T-helper 17 cell (primary cell): ENCODE measurements around the gene DMRTA2. TPM values are rescaled to one million over a fixed set of nuclear protein-coding genes. Genes with fewer than 3 reads are reported as not detected.

ENCODE experiments used
- ATAC-seq: fragments of 150-1000 bp; cut with Tn5 transposase; 2 replicates; pipeline ENCODE4 v1.10.0; 2021; ENCODE audit warnings: mild to moderate bottlenecking, moderate library complexity
- DNase-seq, 3 donors: peaks; one replicate each; pipeline versions ENCODE4 v3.0.0 to v3.0.0-alpha.2; 2020 to 2021
- H3K9me3 ChIP-seq: one replicate; pipeline ENCODE4 v1.7.0; 2013; ENCODE audit warnings: low read length, mild to moderate bottlenecking; ENCODE audit not compliant: control insufficient read depth, poor library complexity, severe bottlenecking
- H3K27ac Mint-ChIP-seq: one replicate; pipeline ENCODE4 v1.8.0; 2022; ENCODE audit warnings: mild to moderate bottlenecking, moderate library complexity, mixed read lengths
- H3K27me3 Mint-ChIP-seq: one replicate; pipeline ENCODE4 v1.8.0; 2022; ENCODE audit warnings: mixed read lengths
- H3K36me3 Mint-ChIP-seq: one replicate; pipeline ENCODE4 v1.8.0; 2022; ENCODE audit warnings: low read depth, mixed read lengths
- H3K4me1 Mint-ChIP-seq: one replicate; pipeline ENCODE4 v1.8.0; 2022; ENCODE audit warnings: mild to moderate bottlenecking, mixed read lengths
- H3K4me3 Mint-ChIP-seq: one replicate; pipeline ENCODE4 v1.8.0; 2022; ENCODE audit warnings: mild to moderate bottlenecking, moderate library complexity, mixed read lengths
- total RNA-seq, 4 donors: library from RNA in 2 of 4; stranded (reverse) in 2 of 4; gene quantifications; one replicate each; pipeline ENCODE4 v1.2.3 and lab custom pipeline; 2022 to 2026

The DMRTA2 gene
- total RNA-seq, 2 donors from 2014 or later = not detected

GRCh38 chr1:50427818-50428779, 4.9 kb upstream of the DMRTA2 start:
- no peak for DNase-seq
- no peak for ATAC-seq
- Mint-ChIP-seq H3K27me3 (peaks cover 93% of the 10 kb centered on the region), H3K4me1 (peaks cover 26% of the 10 kb centered on the region), H3K27ac (peak overlapping the region; percentile 71), H3K4me3 (peak overlapping the region; percentile 10), H3K36me3 (peaks cover 10% of the 10 kb centered on the region)
- no peaks in the 10 kb centered on the region for H3K9me3 ChIP-seq

GRCh38 chr1:50427086-50427817, 4.0 kb upstream of the DMRTA2 start:
- peaks cover 27% of the 10 kb centered on the region for H3K4me1 Mint-ChIP-seq
- ATAC-seq = no peak
- H3K4me3 Mint-ChIP-seq = no peak overlapping the region

GRCh38 chr1:50426702-50427085, 3.5 kb upstream of the DMRTA2 start:
- H3K36me3 Mint-ChIP-seq = peaks cover 12% of the 10 kb centered on the region
- H3K4me1 Mint-ChIP-seq = peaks cover 32% of the 10 kb centered on the region
- H3K27me3 Mint-ChIP-seq = peaks cover 93% of the 10 kb centered on the region
- no peak for DNase-seq
- no peaks in the 10 kb centered on the region for H3K9me3 ChIP-seq
- H3K27ac Mint-ChIP-seq = no peak overlapping the region
- H3K4me3 Mint-ChIP-seq = no peak overlapping the region
- ATAC-seq = no peak

More at GRCh38 chr1:50427086-50427817, 4.0 kb upstream of the DMRTA2 start:
- DNase-seq = no peak
- Mint-ChIP-seq H3K36me3 (peaks cover 10% of the 10 kb centered on the region), H3K27me3 (peaks cover 93% of the 10 kb centered on the region), H3K27ac (peak overlapping the region; percentile 71)
- H3K9me3 ChIP-seq = no peaks in the 10 kb centered on the region

GRCh38 chr1:50426108-50426700, 3.0 kb upstream of the DMRTA2 start:
- ATAC-seq = no peak
- H3K9me3 ChIP-seq = no peaks in the 10 kb centered on the region
- Mint-ChIP-seq H3K27me3 (peaks cover 93% of the 10 kb centered on the region), H3K4me1 (peaks cover 32% of the 10 kb centered on the region), H3K36me3 (peaks cover 13% of the 10 kb centered on the region), H3K27ac (no peak overlapping the region), H3K4me3 (peak overlapping the region; percentile 98)
- no peak for DNase-seq

GRCh38 chr1:50425376-50426107, 2.3 kb upstream of the DMRTA2 start:
- Mint-ChIP-seq H3K27ac (no peak overlapping the region), H3K4me3 (peak overlapping the region; percentile 98), H3K4me1 (peaks cover 28% of the 10 kb centered on the region), H3K27me3 (peaks cover 88% of the 10 kb centered on the region), H3K36me3 (peaks cover 11% of the 10 kb centered on the region)
- ATAC-seq (no peak), DNase-seq (no peak)
- no peaks in the 10 kb centered on the region for H3K9me3 ChIP-seq

GRCh38 chr1:50424884-50425375, 1.7 kb upstream of the DMRTA2 start:
- no peak for DNase-seq
- Mint-ChIP-seq H3K36me3 (peaks cover 17% of the 10 kb centered on the region), H3K4me1 (peaks cover 34% of the 10 kb centered on the region), H3K4me3 (peak overlapping the region; percentile 98), H3K27ac (no peak overlapping the region), H3K27me3 (peaks cover 88% of the 10 kb centered on the region)
- H3K9me3 ChIP-seq = no peaks in the 10 kb centered on the region
- ATAC-seq = no peak

- Mint-ChIP-seq H3K27me3 (peaks cover 86% of the 10 kb centered on the region), H3K4me3 (peak overlapping the region; percentile 98), H3K4me1 (peaks cover 38% of the 10 kb centered on the region), H3K36me3 (peaks cover 21% of the 10 kb centered on the region), H3K27ac (no peak overlapping the region)
- no peak for ATAC-seq
- no peak for DNase-seq
- no peaks in the 10 kb centered on the region for H3K9me3 ChIP-seq
Observed at GRCh38 chr1:50424045-50424883, 1.0 kb upstream of the DMRTA2 start.

GRCh38 chr1:50423670-50424000, 392 bp upstream of the DMRTA2 start:
- H3K27me3 Mint-ChIP-seq = peaks cover 86% of the 10 kb centered on the region
- H3K4me3 Mint-ChIP-seq = peak overlapping the region; percentile 98
- H3K9me3 ChIP-seq = no peaks in the 10 kb centered on the region
- H3K36me3 Mint-ChIP-seq = peaks cover 21% of the 10 kb centered on the region
- no peak for ATAC-seq
- no peak overlapping the region for H3K27ac Mint-ChIP-seq
- H3K4me1 Mint-ChIP-seq = peaks cover 38% of the 10 kb centered on the region
- DNase-seq = no peak

GRCh38 chr1:50422675-50422945, 633 bp downstream of the DMRTA2 start:
- ATAC-seq (no peak), DNase-seq (no peak)
- no peaks in the 10 kb centered on the region for H3K9me3 ChIP-seq
- peaks cover 84% of the 10 kb centered on the region for H3K27me3 Mint-ChIP-seq
- peaks cover 21% of the 10 kb centered on the region for H3K36me3 Mint-ChIP-seq
- peak overlapping the region; percentile 98 for H3K4me3 Mint-ChIP-seq
- H3K27ac Mint-ChIP-seq = no peak overlapping the region
- peaks cover 40% of the 10 kb centered on the region for H3K4me1 Mint-ChIP-seq

GRCh38 chr1:50421768-50422674, 1.2 kb downstream of the DMRTA2 start:
- peaks cover 84% of the 10 kb centered on the region for H3K27me3 Mint-ChIP-seq
- no peaks in the 10 kb centered on the region for H3K9me3 ChIP-seq
- H3K4me3 Mint-ChIP-seq = peak overlapping the region; percentile 98
- peaks cover 21% of the 10 kb centered on the region for H3K36me3 Mint-ChIP-seq
- ATAC-seq (no peak), DNase-seq (no peak)
- H3K4me1 Mint-ChIP-seq = peaks cover 37% of the 10 kb centered on the region
- no peak overlapping the region for H3K27ac Mint-ChIP-seq

- Mint-ChIP-seq H3K4me1 (peaks cover 40% of the 10 kb centered on the region), H3K27ac (no peak overlapping the region)
Observed at GRCh38 chr1:50421366-50421748, 1.9 kb downstream of the DMRTA2 start.

More at GRCh38 chr1:50421366-50421748, 1.9 kb downstream of the DMRTA2 start:
- Mint-ChIP-seq H3K4me3 (peak overlapping the region; percentile 98), H3K36me3 (peaks cover 24% of the 10 kb centered on the region), H3K27me3 (peaks cover 84% of the 10 kb centered on the region)
- ATAC-seq (no peak), DNase-seq (no peak)
- no peaks in the 10 kb centered on the region for H3K9me3 ChIP-seq
